Lower leg skin (tissue), 3 donors: ENCODE data around the gene TRAF4.

Experiments
- POLR2A ChIP-seq, 2 donors: fragments of 450-650 bp; IDR thresholded peaks; one replicate each; pipeline ENCODE4 v1.6.1; 2016 to 2017; ENCODE audit warnings: antibody characterized with exemption in 2 of 2, mild to moderate bottlenecking in 1 of 2, moderate library complexity in 1 of 2
- TF ChIP-seq, protein P1 (sequence below), 3 donors: fragments of 450-650 bp; IDR thresholded peaks; one replicate each; pipeline ENCODE4 v1.5.1; 2016; ENCODE audit warnings: antibody characterized with exemption in 3 of 3, mild to moderate bottlenecking in 3 of 3, moderate library complexity in 2 of 3

DNA sequence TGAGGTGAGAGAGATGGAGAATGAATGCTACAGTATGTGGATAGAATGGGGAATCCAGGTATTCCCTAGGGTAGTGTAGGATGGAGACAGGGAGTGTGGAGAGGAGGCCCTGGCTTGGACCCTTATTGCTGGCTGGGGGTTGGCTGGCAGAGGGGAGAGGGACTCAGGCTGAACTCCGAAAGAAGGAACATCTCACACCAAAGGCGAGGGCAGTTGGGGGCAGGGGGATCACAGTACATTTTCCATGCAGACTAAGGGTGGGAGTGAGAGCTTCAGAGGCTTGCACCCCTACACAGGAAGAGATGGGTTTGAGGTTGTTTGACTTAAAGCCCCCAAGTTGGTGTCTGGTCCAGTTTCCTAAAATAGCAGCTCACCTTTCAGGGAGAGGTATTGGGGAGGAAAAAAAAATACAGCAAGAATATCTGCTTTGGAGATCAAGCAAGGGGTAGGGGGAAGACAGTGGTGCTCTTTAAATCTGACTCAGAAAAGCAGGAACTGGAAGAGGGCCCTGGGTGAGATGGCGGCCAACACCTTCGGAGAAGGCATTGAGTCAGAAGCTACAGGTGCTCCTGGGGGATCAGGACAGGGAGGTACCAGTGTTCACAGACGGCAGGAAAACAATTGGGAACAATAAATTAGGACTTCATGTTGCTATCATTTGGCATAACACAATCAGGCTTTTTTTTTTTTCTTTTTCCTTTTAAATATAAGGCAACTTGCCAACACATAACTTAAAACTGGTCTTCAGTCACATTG lies 12.4 kb downstream of the TRAF4 start:
- TF ChIP-seq, protein P1, sequence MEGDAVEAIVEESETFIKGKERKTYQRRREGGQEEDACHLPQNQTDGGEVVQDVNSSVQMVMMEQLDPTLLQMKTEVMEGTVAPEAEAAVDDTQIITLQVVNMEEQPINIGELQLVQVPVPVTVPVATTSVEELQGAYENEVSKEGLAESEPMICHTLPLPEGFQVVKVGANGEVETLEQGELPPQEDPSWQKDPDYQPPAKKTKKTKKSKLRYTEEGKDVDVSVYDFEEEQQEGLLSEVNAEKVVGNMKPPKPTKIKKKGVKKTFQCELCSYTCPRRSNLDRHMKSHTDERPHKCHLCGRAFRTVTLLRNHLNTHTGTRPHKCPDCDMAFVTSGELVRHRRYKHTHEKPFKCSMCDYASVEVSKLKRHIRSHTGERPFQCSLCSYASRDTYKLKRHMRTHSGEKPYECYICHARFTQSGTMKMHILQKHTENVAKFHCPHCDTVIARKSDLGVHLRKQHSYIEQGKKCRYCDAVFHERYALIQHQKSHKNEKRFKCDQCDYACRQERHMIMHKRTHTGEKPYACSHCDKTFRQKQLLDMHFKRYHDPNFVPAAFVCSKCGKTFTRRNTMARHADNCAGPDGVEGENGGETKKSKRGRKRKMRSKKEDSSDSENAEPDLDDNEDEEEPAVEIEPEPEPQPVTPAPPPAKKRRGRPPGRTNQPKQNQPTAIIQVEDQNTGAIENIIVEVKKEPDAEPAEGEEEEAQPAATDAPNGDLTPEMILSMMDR (IDR thresholded peaks at IDR 0.05) = no peak
- TF ChIP-seq POLR2A (IDR thresholded peaks at IDR 0.05) = no peak
